Left lobe of liver (tissue), 2 donors: ENCODE data around the gene OR56B4. TPM values are rescaled to one million over a fixed set of nuclear protein-coding genes. Genes with fewer than 3 reads are reported as not detected.
"Not testable (repeated sequence)": the region's sequence is repeated elsewhere in the genome, so short reads cannot be mapped to it uniquely, and the experiment has no call there.

Experiments
- ATAC-seq: fragments of 200-7000 bp; cut with Tn5 transposase; one replicate; pipeline ENCODE4 v1.9.1; 2020; ENCODE audit warnings: mild to moderate bottlenecking, moderate library complexity
- DNase-seq: peaks from one replicate; pipeline ENCODE4 v3.0.0-alpha.2; 2020; ENCODE audit warnings: low spot score
- total RNA-seq: library from RNA; stranded (reverse); gene quantifications from one replicate; pipeline ENCODE4 v1.2.1, GENCODE V29; 2021
- donor health status: DM: no; HTN: no; CAD: no; lungs with moderate emphysema.
- donor health status: DM: no; HTN: yes; CAD: no.

Gene OR56B4
- total RNA-seq, 1 donor from 2014 or later = not detected

- DNase-seq, ATAC-seq: not testable (repeated sequence)
These were observed 36.3 kb downstream of the OR56B4 start for GRCh38 chr11:6143737-6144136.

GRCh38 chr11:6151117-6151516, 43.6 kb downstream of the OR56B4 start:
- ATAC-seq (no peak), DNase-seq (no peak)

DNA sequence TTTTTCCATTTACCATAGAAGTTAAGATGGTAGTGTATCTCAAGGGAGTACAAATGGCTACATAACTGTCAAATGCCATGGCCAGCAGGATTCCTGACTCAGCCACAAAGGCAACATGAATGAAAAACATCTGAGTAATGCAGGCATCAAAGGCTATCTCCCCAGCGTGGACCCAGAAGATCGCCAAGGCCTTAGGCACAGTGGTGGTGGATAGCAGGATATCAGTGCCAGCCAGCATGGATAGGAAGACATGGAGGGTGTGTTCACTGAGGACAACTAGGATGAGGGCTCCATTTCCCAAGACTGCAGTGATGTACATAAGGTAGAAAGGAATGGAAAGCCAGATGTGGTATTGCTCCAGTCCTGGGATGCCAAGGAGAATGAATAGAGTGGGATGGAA, 44.6 kb downstream of the OR56B4 start:
- DNase-seq = no peak
- ATAC-seq = no peak

- ATAC-seq = no peak
- DNase-seq = no peak
These were observed 49.3 kb downstream of the OR56B4 start for GRCh38 chr11:6156628-6157359.

Other genes starting within 250 kb of the OR56B4 start
- gene OR52E8, start 250.0 kb upstream of the OR56B4 start, total RNA-seq = not detected
- not detected for gene OR52E4, start 227.1 kb upstream of the OR56B4 start, total RNA-seq
- not detected for gene OR52E5, start 214.5 kb upstream of the OR56B4 start, total RNA-seq
- not detected for gene OR56A3, start 165.4 kb upstream of the OR56B4 start, total RNA-seq
- not detected for gene OR56A5, start 139.2 kb upstream of the OR56B4 start, total RNA-seq
- not detected for gene OR52L1, start 120.7 kb upstream of the OR56B4 start, total RNA-seq
- not detected for gene OR56A4, start 100.7 kb upstream of the OR56B4 start, total RNA-seq
- not detected for gene OR56A1, start 76.9 kb upstream of the OR56B4 start, total RNA-seq
- 0.38 TPM for gene OR52B2, start 62.6 kb downstream of the OR56B4 start, total RNA-seq
- gene OR52W1, start 91.5 kb downstream of the OR56B4 start, total RNA-seq = not detected
- not detected for gene C11orf42, start 97.9 kb downstream of the OR56B4 start, total RNA-seq
- gene FHIP1B, start 127.0 kb downstream of the OR56B4 start, total RNA-seq = 32.1 TPM
- not detected for gene CNGA4, start 131.4 kb downstream of the OR56B4 start, total RNA-seq
- not detected for gene CCKBR, start 152.2 kb downstream of the OR56B4 start, total RNA-seq
- gene CAVIN3, start 212.8 kb downstream of the OR56B4 start, total RNA-seq = 6.1 TPM